Lung (tissue), 12 donors: ENCODE results near the gene GLI3. TPM values are rescaled to one million over a fixed set of nuclear protein-coding genes. Genes with fewer than 3 reads are reported as not detected.
A peak's percentile ranks its signal among the peaks of the same experiment; 100 is the strongest.

Source experiments
- ATAC-seq: fragments of 200-7000 bp; cut with Tn5 transposase; one replicate; pipeline ENCODE4 v1.9.1; 2020; ENCODE audit warnings: moderate number of reproducible peaks; ENCODE audit not compliant: insufficient read depth, low FRiP score
- DNase-seq, 3 donors: peaks; one replicate each; pipeline ENCODE4 v3.0.0-alpha.2; 2013 to 2017
- H3K27ac ChIP-seq, 2 donors: one replicate each; pipeline ENCODE4 v1.5.1; 2013; ENCODE audit warnings: mild to moderate bottlenecking in 2 of 2, moderate library complexity in 2 of 2, control low read depth in 1 of 2, inconsistent platforms in 1 of 2, low read depth in 1 of 2, low read length in 1 of 2
- H3K27me3 ChIP-seq, 3 donors: one replicate each; pipeline ENCODE4 v1.5.1; 2013; ENCODE audit warnings: low read length in 2 of 3; ENCODE audit not compliant: control insufficient read depth in 3 of 3, insufficient read depth in 3 of 3
- H3K36me3 ChIP-seq, 4 donors: one replicate each; pipeline ENCODE4 v1.5.1; 2013; ENCODE audit warnings: low read length in 4 of 4, mild to moderate bottlenecking in 1 of 4, moderate library complexity in 1 of 4; ENCODE audit not compliant: control insufficient read depth in 4 of 4, insufficient read depth in 4 of 4
- H3K4me1 ChIP-seq, 5 donors: one replicate each; pipeline ENCODE4 v1.5.1; 2013; ENCODE audit warnings: low read length in 5 of 5, mild to moderate bottlenecking in 2 of 5, moderate library complexity in 1 of 5; ENCODE audit not compliant: control insufficient read depth in 5 of 5, insufficient read depth in 5 of 5
- H3K4me3 ChIP-seq: one replicate; pipeline ENCODE4 v1.5.1; 2013; ENCODE audit warnings: mild to moderate bottlenecking, control low read depth, moderate library complexity
- H3K9ac ChIP-seq, 2 donors: one replicate each; pipeline ENCODE4 v1.5.1; 2013; ENCODE audit warnings: low read length in 2 of 2, control low read depth in 1 of 2; ENCODE audit not compliant: insufficient read depth in 1 of 2
- H3K9me3 ChIP-seq, 4 donors: one replicate each; pipeline ENCODE4 v1.5.1; 2013; ENCODE audit warnings: low read length in 3 of 4, mild to moderate bottlenecking in 1 of 4, moderate library complexity in 1 of 4; ENCODE audit not compliant: control insufficient read depth in 4 of 4, insufficient read depth in 3 of 4
- WGBS, 2 donors: extraction: QIAGEN DNeasy Blood & Tissue Kit; methylation state at CpG; one replicate each; pipeline ENCODE4 v1.1.7; 2013; 5-methylcytosine and 5-hydroxymethylcytosine counted together
- polyA plus RNA-seq, 2 donors: library from polyadenylated mRNA; stranded (reverse); fragments of 200-250 nt; gene quantifications; one replicate each; pipeline ENCODE4 v1.2.1, GENCODE V29; 2013
- total RNA-seq, 2 donors: library from RNA; depleted of rRNA in 1 of 2; stranded (reverse); fragments of >200 nt in 1 of 2; gene quantifications; one replicate each; pipeline ENCODE4 v1.2.1, GENCODE V29; 2014 to 2021
- TF ChIP-seq, protein P1 (sequence below): IDR thresholded peaks from 2 replicates; pipeline ENCODE4 v1.5.1; 2012; ENCODE audit warnings: mild to moderate bottlenecking; ENCODE audit errors: control extremely low read depth, extremely low read depth
- donor health status: control.
- donor health status: control.
- donor health status: Bipolar disorder and iron deficiency.
- donor health status: healthy.
- donor health status: DM: yes; HTN: yes; CAD: no.

GLI3 gene
- total and polyA plus RNA-seq, 4 donors, result 2.0 to 23.4 (median 10.3) TPM

DNA sequence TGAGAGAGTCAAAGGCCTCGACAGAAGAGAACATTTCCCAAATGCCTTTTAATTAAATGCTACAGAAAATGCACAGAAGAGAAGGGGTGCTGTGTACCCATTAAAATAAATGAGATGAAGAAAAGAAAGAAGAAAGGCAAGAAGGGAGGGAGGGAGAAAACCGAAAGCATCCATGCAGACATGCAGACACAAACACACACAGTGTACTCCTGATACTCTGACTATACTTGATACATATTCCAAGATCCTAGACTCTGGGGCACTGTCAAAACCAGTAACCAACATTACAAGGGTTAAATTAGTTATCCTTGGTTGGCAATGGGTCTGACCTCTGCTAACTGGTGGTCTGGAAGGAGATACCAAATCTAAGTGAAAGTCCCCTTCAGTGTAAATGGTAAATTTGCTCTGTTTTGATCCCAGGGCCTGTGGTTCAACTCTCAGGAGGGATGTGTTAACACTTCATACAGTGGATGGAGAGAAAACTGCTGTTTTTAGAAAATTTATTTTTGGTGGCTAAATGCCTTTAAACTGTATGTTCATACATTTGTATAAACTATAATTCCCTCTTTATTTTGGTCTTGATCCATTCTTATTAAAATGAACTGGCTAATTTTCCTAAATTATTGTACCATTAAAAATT lies 241.3 kb downstream of the GLI3 start:
- H3K36me3 ChIP-seq, result peaks cover 0 to 14% (median 7%) of the 10 kb centered on the region in 4 donors
- no peak for ATAC-seq
- peaks cover 0 to 75% (median 35%) of the 10 kb centered on the region in 5 donors for H3K4me1 ChIP-seq
- H3K4me3 ChIP-seq, result no peak overlapping the region
- peaks cover 0 to 2% (median 0%) of the 10 kb centered on the region in 4 donors for H3K9me3 ChIP-seq
- no peak overlapping the region for H3K9ac ChIP-seq
- no peaks in the 10 kb centered on the region for H3K27me3 ChIP-seq
- TF ChIP-seq, protein P1, sequence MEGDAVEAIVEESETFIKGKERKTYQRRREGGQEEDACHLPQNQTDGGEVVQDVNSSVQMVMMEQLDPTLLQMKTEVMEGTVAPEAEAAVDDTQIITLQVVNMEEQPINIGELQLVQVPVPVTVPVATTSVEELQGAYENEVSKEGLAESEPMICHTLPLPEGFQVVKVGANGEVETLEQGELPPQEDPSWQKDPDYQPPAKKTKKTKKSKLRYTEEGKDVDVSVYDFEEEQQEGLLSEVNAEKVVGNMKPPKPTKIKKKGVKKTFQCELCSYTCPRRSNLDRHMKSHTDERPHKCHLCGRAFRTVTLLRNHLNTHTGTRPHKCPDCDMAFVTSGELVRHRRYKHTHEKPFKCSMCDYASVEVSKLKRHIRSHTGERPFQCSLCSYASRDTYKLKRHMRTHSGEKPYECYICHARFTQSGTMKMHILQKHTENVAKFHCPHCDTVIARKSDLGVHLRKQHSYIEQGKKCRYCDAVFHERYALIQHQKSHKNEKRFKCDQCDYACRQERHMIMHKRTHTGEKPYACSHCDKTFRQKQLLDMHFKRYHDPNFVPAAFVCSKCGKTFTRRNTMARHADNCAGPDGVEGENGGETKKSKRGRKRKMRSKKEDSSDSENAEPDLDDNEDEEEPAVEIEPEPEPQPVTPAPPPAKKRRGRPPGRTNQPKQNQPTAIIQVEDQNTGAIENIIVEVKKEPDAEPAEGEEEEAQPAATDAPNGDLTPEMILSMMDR, result no peak
- 86 to 88% methylated on average over 2 of the region's 2 CpGs for WGBS, 2 donors
- no peak for DNase-seq
- no peak overlapping the region for H3K27ac ChIP-seq

DNA sequence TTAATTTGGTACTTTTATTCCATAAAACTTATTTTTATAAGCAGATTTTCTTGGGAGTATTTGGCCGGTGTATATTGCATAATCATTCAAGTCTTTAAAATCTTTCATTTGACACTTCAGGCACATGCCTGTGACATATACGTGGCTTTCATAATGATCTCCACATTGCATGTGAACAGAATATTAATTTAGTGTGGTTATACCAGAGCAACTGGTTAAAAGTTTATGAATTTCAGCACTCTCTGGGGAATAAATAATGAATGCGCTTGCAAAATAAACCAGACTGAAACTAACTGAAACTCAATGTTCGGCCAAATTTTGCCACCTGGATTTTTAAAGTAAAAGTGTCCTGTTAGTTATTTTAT lies 242.3 kb downstream of the GLI3 start:
- Histone ChIP-seq H3K9me3 (peaks cover 0 to 2% (median 0%) of the 10 kb centered on the region in 4 donors), H3K9ac (no peak overlapping the region), H3K4me3 (no peak overlapping the region), H3K27ac (no peak overlapping the region), H3K27me3 (no peaks in the 10 kb centered on the region), H3K36me3 (peaks cover 0 to 13% (median 6%) of the 10 kb centered on the region in 4 donors), H3K4me1 (peaks cover 0 to 82% (median 35%) of the 10 kb centered on the region in 5 donors)
- no peak for ATAC-seq
- TF ChIP-seq, protein P1, result no peak
- 79 to 86% methylated on average over 4 of the region's 4 CpGs for WGBS, 2 donors
- no peak for DNase-seq

DNA sequence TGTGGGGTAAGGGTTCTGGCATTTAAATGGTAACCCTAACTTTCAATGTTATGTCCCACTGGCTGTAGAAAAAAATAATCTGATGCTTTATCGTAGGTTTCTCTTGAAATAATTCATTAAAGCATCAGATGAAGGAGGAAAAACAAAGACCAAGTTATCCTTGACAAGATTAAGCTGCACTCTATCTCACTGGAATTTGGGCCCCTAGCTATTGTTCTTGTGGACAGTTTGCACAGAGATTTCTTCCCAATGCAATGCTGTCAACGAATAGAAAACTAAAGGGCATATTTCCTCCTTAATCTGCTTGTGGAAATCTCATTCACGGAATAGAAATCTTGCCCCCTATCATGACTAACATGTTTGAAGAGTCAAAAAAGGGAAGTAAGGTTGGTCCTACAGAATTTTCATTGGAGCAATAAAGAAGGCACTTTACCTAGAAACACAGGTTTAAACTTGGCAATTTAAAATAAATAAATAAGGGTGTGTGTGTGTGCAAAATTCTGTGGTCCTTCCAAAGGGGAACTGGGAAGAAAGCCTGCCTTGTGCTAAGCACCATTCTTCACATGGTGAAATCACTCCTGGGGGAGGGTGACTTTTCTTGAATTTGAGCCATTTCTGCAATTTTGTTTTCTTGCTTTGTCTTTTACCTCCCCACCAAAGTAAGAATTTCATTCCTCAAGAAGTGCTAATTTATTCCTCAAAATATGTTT lies 242.8 kb downstream of the GLI3 start:
- TF ChIP-seq, protein P1, result no peak
- Histone ChIP-seq H3K36me3 (peaks cover 0 to 7% (median 3%) of the 10 kb centered on the region in 4 donors), H3K9me3 (no peaks in the 10 kb centered on the region), H3K4me3 (no peak overlapping the region), H3K27ac (no peak overlapping the region), H3K4me1 (peaks cover 0 to 82% (median 35%) of the 10 kb centered on the region in 5 donors), H3K9ac (no peak overlapping the region), H3K27me3 (no peaks in the 10 kb centered on the region)
- ATAC-seq (no peak), DNase-seq (peak in 1 of 3 donors; percentile 54)
- WGBS, 2 donors, result 39 to 48% methylated on average over 3 of the region's 3 CpGs
